B cell (primary cell): ENCODE data around the gene RRAS. TPM values are rescaled to one million over a fixed set of nuclear protein-coding genes. Genes with fewer than 3 reads are reported as not detected.

Source experiments
- ATAC-seq: fragments of 200-7000 bp; cut with Tn5 transposase; one replicate; pipeline ENCODE4 v1.10.0; 2021; ENCODE audit warnings: low read depth, mild to moderate bottlenecking, moderate number of reproducible peaks, moderate library complexity
- CTCF ChIA-PET: fragments of 350-600 bp; sonication (Branson Sonifier 250); formaldehyde crosslinking; loops from one replicate; lab custom pipeline; 2021; ENCODE audit warnings: antibody characterized with exemption, inconsistent platforms; lab: Charles Lee
- POLR2A ChIA-PET: fragments of 350-600 bp; sonication (Branson Sonifier 250); formaldehyde crosslinking; loops from one replicate; lab custom pipeline; 2021; ENCODE audit warnings: antibody characterized with exemption; lab: Charles Lee
- DNase-seq: peaks from one replicate; pipeline ENCODE4 v3.0.0; 2013
- H2AFZ ChIP-seq: 2 replicates; pipeline ENCODE4 v1.6.1; 2012; ENCODE audit warnings: mild to moderate bottlenecking, low read depth, low read length; ENCODE audit not compliant: insufficient read depth, poor library complexity, severe bottlenecking
- H3K27ac ChIP-seq, 2 donors: 1 replicate in 1 of 2; 2 replicates in 1 of 2; pipeline ENCODE4 v1.5.1; 2012 to 2013; ENCODE audit warnings: low read length in 2 of 2, mild to moderate bottlenecking in 2 of 2, moderate library complexity in 1 of 2
- H3K27me3 ChIP-seq, 4 experiments: fragments of 200-600 bp in 1 of 4; sonication (generic) in 1 of 4; replicated peaks in 1 of 4; 1 replicate in 2 of 4; 2 replicates in 2 of 4; pipeline versions ENCODE4 v1.6.1 to v1.7.0; 2013 to 2016; ENCODE audit warnings: low read length in 3 of 4, mild to moderate bottlenecking in 2 of 4, mixed read lengths in 1 of 4, moderate library complexity in 1 of 4; ENCODE audit not compliant: insufficient read depth in 4 of 4, control insufficient read depth in 3 of 4; ENCODE audit errors: control extremely low read depth in 1 of 4
- H3K36me3 ChIP-seq, 2 experiments: replicated peaks in 1 of 2; 1 replicate in 1 of 2; 2 replicates in 1 of 2; pipeline versions ENCODE4 v1.6.1 to v1.7.1; 2013; ENCODE audit warnings: low read length in 1 of 2; ENCODE audit not compliant: insufficient read depth in 2 of 2, control insufficient read depth in 1 of 2; ENCODE audit errors: control extremely low read depth in 1 of 2, extremely low read depth in 1 of 2
- H3K4me1 ChIP-seq, 2 donors: fragments of 200-600 bp in 1 of 2; sonication (generic) in 1 of 2; 1 replicate in 1 of 2; 2 replicates in 1 of 2; pipeline versions ENCODE4 v1.5.1 to v1.6.1; 2013 to 2017; ENCODE audit warnings: low read length in 2 of 2; ENCODE audit not compliant: control insufficient read depth in 2 of 2, insufficient read depth in 2 of 2
- H3K4me2 ChIP-seq: replicated peaks from 2 replicates; pipeline ENCODE3; 2012; ENCODE audit warnings: mild to moderate bottlenecking, low read depth, low read length; ENCODE audit not compliant: poor library complexity, severe bottlenecking
- H3K4me3 ChIP-seq, 5 experiments: fragments of 200-600 bp in 1 of 5; sonication (generic) in 1 of 5; 1 replicate in 3 of 5; 2 replicates in 2 of 5; pipeline versions ENCODE4 v1.5.1 to v1.7.0; 2011 to 2016; ENCODE audit warnings: low read length in 4 of 5, mild to moderate bottlenecking in 4 of 5, low read depth in 2 of 5, control low read depth in 1 of 5, moderate library complexity in 1 of 5; ENCODE audit not compliant: insufficient read depth in 1 of 5; ENCODE audit errors: control extremely low read depth in 1 of 5, extremely low read depth in 1 of 5
- H3K79me2 ChIP-seq: fragments of 200-600 bp; sonication (generic); one replicate; pipeline ENCODE4 v1.6.0; 2016; ENCODE audit warnings: low read length; ENCODE audit not compliant: control insufficient read depth, insufficient read depth
- H3K9ac ChIP-seq: fragments of 200-600 bp; sonication (generic); 2 replicates; pipeline ENCODE4 v1.6.1; 2017; ENCODE audit warnings: mild to moderate bottlenecking, low read length, moderate library complexity
- H3K9me3 ChIP-seq, 3 donors: one replicate each; pipeline versions ENCODE4 v1.6.1 to v1.7.1; 2013; ENCODE audit warnings: low read length in 2 of 3; ENCODE audit not compliant: control insufficient read depth in 2 of 3, insufficient read depth in 1 of 3; ENCODE audit errors: control extremely low read depth in 1 of 3
- H4K20me1 ChIP-seq: 2 replicates; pipeline ENCODE4 v1.6.0; 2012; ENCODE audit warnings: mild to moderate bottlenecking, low read length; ENCODE audit not compliant: insufficient read depth, control insufficient read depth, poor library complexity, severe bottlenecking
- H3K27ac Mint-ChIP-seq: one replicate; pipeline ENCODE4 v1.8.0; 2021; ENCODE audit warnings: mixed read lengths
- H3K27me3 Mint-ChIP-seq: one replicate; pipeline ENCODE4 v1.8.0; 2021; ENCODE audit warnings: mixed read lengths
- H3K4me1 Mint-ChIP-seq: one replicate; pipeline ENCODE4 v1.8.0; 2021; ENCODE audit warnings: mixed read lengths
- H3K4me3 Mint-ChIP-seq: one replicate; pipeline ENCODE4 v1.8.0; 2021; ENCODE audit warnings: mixed read lengths
- H3K9me3 Mint-ChIP-seq: one replicate; pipeline ENCODE4 v1.8.0; 2022; ENCODE audit warnings: mixed read lengths; ENCODE audit not compliant: insufficient read depth
- CTCF ChIP-seq: fragments of 200-600 bp; IDR thresholded peaks from one replicate; pipeline ENCODE4 v1.8.0; 2022; ENCODE audit warnings: antibody characterized with exemption, mild to moderate bottlenecking
- EZH2 ChIP-seq: IDR thresholded peaks from 2 replicates; pipeline ENCODE4 v1.6.1; 2012; ENCODE audit warnings: borderline replicate concordance, low read depth, mild to moderate bottlenecking, moderate library complexity, low read length; ENCODE audit not compliant: insufficient read depth, poor library complexity, severe bottlenecking
- WGBS: methylation state at CpG from one replicate; pipeline ENCODE4 v1.1.5; 2013; ENCODE audit warnings: missing lambda C conversion rate; ENCODE audit not compliant: insufficient coverage; 5-methylcytosine and 5-hydroxymethylcytosine counted together
- intact Hi-C: fragments of 100-400 bp; cut with micrococcal nuclease; formaldehyde crosslinking; loops from one replicate; pipeline ENCODE4 v1.10.0; 2022
- polyA plus RNA-seq: library from polyadenylated mRNA; depleted of rRNA; stranded (reverse); fragments of >200 nt; gene quantifications from 2 replicates; pipeline ENCODE4 v1.2.3, GENCODE V29; 2012
- total RNA-seq, 2 donors: library from RNA; stranded (reverse); fragments of 120-200 nt in 1 of 2; gene quantifications; 1 replicate in 1 of 2; 2 replicates in 1 of 2; pipeline versions ENCODE4 v1.2.3 to v1.2.4, GENCODE V29; 2013 to 2022

The RRAS gene
- total and polyA plus RNA-seq, 2 donors (not counting 1 experiment from before 2014, with no cell fraction given) = 5.6 to 21.0 TPM

GRCh38 chr19:49613374-49613773, 26.6 kb downstream of the RRAS start:
- H3K9ac ChIP-seq = no peak overlapping the region
- POLR2A ChIA-PET = no interaction called here
- peaks cover 9% of the 10 kb centered on the region for H3K4me1 Mint-ChIP-seq
- H3K79me2 ChIP-seq = peaks cover 74% of the 10 kb centered on the region
- 95% methylated on average over 4 of the region's 4 CpGs for WGBS
- DNase-seq = no peak
- CTCF ChIA-PET = no interaction called here
- ATAC-seq = no peak
- H3K4me2 ChIP-seq = no peak overlapping the region
- no peak overlapping the region for H3K4me3 ChIP-seq
- H3K27ac Mint-ChIP-seq = no peak overlapping the region
- peaks cover 7 to 78% of the 10 kb centered on the region in 2 experiments for H3K36me3 ChIP-seq
- peaks cover 0 to 11% (median 0%) of the 10 kb centered on the region in 3 donors for H3K9me3 ChIP-seq
- no peaks in the 10 kb centered on the region for H3K27me3 Mint-ChIP-seq
- intact Hi-C loops = no loop called here
- no peaks in the 10 kb centered on the region for H3K4me1 ChIP-seq
- H3K9me3 Mint-ChIP-seq = no peaks in the 10 kb centered on the region
- H3K4me3 Mint-ChIP-seq = no peak overlapping the region
- H3K27ac ChIP-seq = no peak overlapping the region
- no peaks in the 10 kb centered on the region for H3K27me3 ChIP-seq
- TF ChIP-seq EZH2 (no peak), CTCF (no peak)
- H4K20me1 ChIP-seq = peaks cover 85% of the 10 kb centered on the region
- no peak overlapping the region for H2AFZ ChIP-seq

- no peak overlapping the region for H3K4me3 ChIP-seq
- no peaks in the 10 kb centered on the region for H3K27me3 Mint-ChIP-seq
- no peak for ATAC-seq
- no peaks in the 10 kb centered on the region for H3K9me3 Mint-ChIP-seq
- H4K20me1 ChIP-seq = peaks cover 95% of the 10 kb centered on the region
- H2AFZ ChIP-seq = no peak overlapping the region
- peaks cover 6 to 68% of the 10 kb centered on the region in 2 experiments for H3K36me3 ChIP-seq
- no peaks in the 10 kb centered on the region for H3K27me3 ChIP-seq
- no peak for TF ChIP-seq EZH2
- no peak for TF ChIP-seq CTCF
- no peak overlapping the region for H3K27ac ChIP-seq
- ChIA-PET CTCF (no interaction called here), POLR2A (no interaction called here)
- no peak for DNase-seq
- H3K27ac Mint-ChIP-seq = no peak overlapping the region
- no peak overlapping the region for H3K9ac ChIP-seq
- no peak overlapping the region for H3K4me2 ChIP-seq
- H3K79me2 ChIP-seq = peaks cover 97% of the 10 kb centered on the region
- intact Hi-C loops = no loop called here
- no peaks in the 10 kb centered on the region for H3K4me1 ChIP-seq
- no peaks in the 10 kb centered on the region for H3K9me3 ChIP-seq
- H3K4me1 Mint-ChIP-seq = peaks cover 9% of the 10 kb centered on the region
- H3K4me3 Mint-ChIP-seq = no peak overlapping the region
- 96% methylated on average over 5 of the region's 12 CpGs for WGBS
These were observed 30.3 kb downstream of the RRAS start for GRCh38 chr19:49609499-49610092.
